ENCODE measurements around the gene LORICRIN. TPM values are rescaled to one million over a fixed set of nuclear protein-coding genes. Genes with fewer than 3 reads are reported as not detected.

LORICRIN gene
- polyA plus RNA-seq, 1 of the 3 experiments (the other 2 are of a cell fraction) = not detected

GRCh38 chr1:153262070-153262366, 2.5 kb downstream of the LORICRIN start:
- Histone ChIP-seq H3K9me3 (no peaks in the 10 kb centered on the region), H3K36me3 (replicated peaks in 1 of 2; ENCODE audit: control insufficient read depth in 1 of 2, insufficient read depth in 2 of 2, low read length in 1 of 2) (no peaks in the 10 kb centered on the region), H3K27me3 (ENCODE audit: insufficient read depth) (peaks cover 55% of the 10 kb centered on the region), H4K20me1 (ENCODE audit: insufficient read depth) (no peaks in the 10 kb centered on the region), H3K4me1 (ENCODE audit: control insufficient read depth in 1 of 2, insufficient read depth in 2 of 2, low read depth in 1 of 2, low read length in 1 of 2) (no peaks in the 10 kb centered on the region; a peak in 1 of 4 replicates), H3F3A (replicated peaks; ENCODE audit: insufficient read depth) (no peaks in the 10 kb centered on the region), H3K4me2 (0 out of 2 replicates have a peak overlapping the region, but pooled peaks have one; percentile 80), H3K9me2 (no peaks in the 10 kb centered on the region), H2AFZ (ENCODE audit: low read depth) (no peak overlapping the region), H3K4me3 (ENCODE audit: low read depth in 2 of 2, low read length in 1 of 2) (peak overlapping the region in 1 of 2 experiments; percentile 56; a peak in 1 of 4 replicates), H3K79me2 (ENCODE audit: insufficient read depth) (no peaks in the 10 kb centered on the region), H3K27ac (ENCODE audit: low read depth in 2 of 2, low read length in 1 of 2) (no peak overlapping the region), H3K9ac (no peak overlapping the region)
- 29% methylated on average over 6 of the region's 6 CpGs for WGBS (ENCODE audit: low lambda C conversion rate)
- no peak for TF ChIP-seq FOXM1 (IDR thresholded peaks at IDR 0.05; ENCODE audit: low read depth)
- TF ChIP-seq CHD2 (IDR thresholded peaks at IDR 0.05; ENCODE audit: low read length, partially characterized antibody) = no peak
- no peak for TF ChIP-seq RAD21 (IDR thresholded peaks at IDR 0.05; ENCODE audit: low read length)
- TF ChIP-seq IRF3 (IDR thresholded peaks at IDR 0.05; ENCODE audit: low read depth, low read length) = no peak
- no peak for TF ChIP-seq JUND (IDR thresholded peaks at IDR 0.05)
- no peak for TF ChIP-seq MXI1 (IDR thresholded peaks at IDR 0.05; ENCODE audit: low read depth, low read length)
- TF ChIP-seq CTCF (IDR thresholded peaks at IDR 0.05) = no peak
- DNase-seq = no peak
- POLR2A ChIA-PET = no interaction called here
- CTCF ChIA-PET = interaction anchor here (0.9 to 1.6 kb wide), 2 partner anchors 27 to 49 kb away, joined by 3 read pairs; no protein-coding TSS in a partner anchor

GRCh38 chr1:153262462-153263157, 3.1 kb downstream of the LORICRIN start:
- H3K9me2 ChIP-seq = no peaks in the 10 kb centered on the region
- POLR2A ChIA-PET = no interaction called here
- no peak for DNase-seq
- no peak overlapping the region for H3K4me3 ChIP-seq (ENCODE audit: low read depth in 2 of 2, low read length in 1 of 2)
- WGBS (ENCODE audit: low lambda C conversion rate) = 6% methylated on average over 10 of the region's 10 CpGs
- no peaks in the 10 kb centered on the region for H3F3A ChIP-seq (replicated peaks; ENCODE audit: insufficient read depth)
- TF ChIP-seq TAF1 (IDR thresholded peaks at IDR 0.05; ENCODE audit: borderline replicate concordance, low read depth, low read length) = no peak
- TF ChIP-seq RAD21 (IDR thresholded peaks at IDR 0.05; ENCODE audit: low read length) = no peak
- TF ChIP-seq FOSL2 (IDR thresholded peaks at IDR 0.05; ENCODE audit: borderline replicate concordance, low read depth) = no peak
- TF ChIP-seq EP300 (IDR thresholded peaks at IDR 0.05; ENCODE audit: borderline replicate concordance in 1 of 2, low read depth in 1 of 2, low read length in 1 of 2) = no peak
- no peak for TF ChIP-seq FOXM1 (IDR thresholded peaks at IDR 0.05; ENCODE audit: low read depth)
- no peak for TF ChIP-seq GATA2 (CRISPR knock-in tag; IDR thresholded peaks at IDR 0.05)
- CTCF ChIA-PET = interaction anchor here (0.6 to 1.6 kb wide), 3 partner anchors 26 to 254 kb away, joined by 3 read pairs; no protein-coding TSS in a partner anchor
- no peak overlapping the region for H3K9ac ChIP-seq
- H3K27me3 ChIP-seq (ENCODE audit: insufficient read depth) = peaks cover 55% of the 10 kb centered on the region
- no peaks in the 10 kb centered on the region for H3K79me2 ChIP-seq (ENCODE audit: insufficient read depth)
- no peaks in the 10 kb centered on the region; a peak in 1 of 4 replicates for H3K4me1 ChIP-seq (ENCODE audit: control insufficient read depth in 1 of 2, insufficient read depth in 2 of 2, low read depth in 1 of 2, low read length in 1 of 2)
- no peaks in the 10 kb centered on the region for H3K9me3 ChIP-seq
- no peak overlapping the region for H3K27ac ChIP-seq (ENCODE audit: low read depth in 2 of 2, low read length in 1 of 2)
- no peak overlapping the region for H2AFZ ChIP-seq (ENCODE audit: low read depth)
- H3K36me3 ChIP-seq (replicated peaks in 1 of 2; ENCODE audit: control insufficient read depth in 1 of 2, insufficient read depth in 2 of 2, low read length in 1 of 2) = no peaks in the 10 kb centered on the region
- H4K20me1 ChIP-seq (ENCODE audit: insufficient read depth) = no peaks in the 10 kb centered on the region
- H3K4me2 ChIP-seq = no peak overlapping the region

Data from SK-N-SH (cell line).